Measurements from ENCODE around the gene THSD4. TPM values are rescaled to one million over a fixed set of nuclear protein-coding genes. Genes with fewer than 3 reads are reported as not detected.

The THSD4 gene
- total RNA-seq, 4 donors from 2014 or later = 16.6 to 25.3 (median 24.1) TPM

DNA sequence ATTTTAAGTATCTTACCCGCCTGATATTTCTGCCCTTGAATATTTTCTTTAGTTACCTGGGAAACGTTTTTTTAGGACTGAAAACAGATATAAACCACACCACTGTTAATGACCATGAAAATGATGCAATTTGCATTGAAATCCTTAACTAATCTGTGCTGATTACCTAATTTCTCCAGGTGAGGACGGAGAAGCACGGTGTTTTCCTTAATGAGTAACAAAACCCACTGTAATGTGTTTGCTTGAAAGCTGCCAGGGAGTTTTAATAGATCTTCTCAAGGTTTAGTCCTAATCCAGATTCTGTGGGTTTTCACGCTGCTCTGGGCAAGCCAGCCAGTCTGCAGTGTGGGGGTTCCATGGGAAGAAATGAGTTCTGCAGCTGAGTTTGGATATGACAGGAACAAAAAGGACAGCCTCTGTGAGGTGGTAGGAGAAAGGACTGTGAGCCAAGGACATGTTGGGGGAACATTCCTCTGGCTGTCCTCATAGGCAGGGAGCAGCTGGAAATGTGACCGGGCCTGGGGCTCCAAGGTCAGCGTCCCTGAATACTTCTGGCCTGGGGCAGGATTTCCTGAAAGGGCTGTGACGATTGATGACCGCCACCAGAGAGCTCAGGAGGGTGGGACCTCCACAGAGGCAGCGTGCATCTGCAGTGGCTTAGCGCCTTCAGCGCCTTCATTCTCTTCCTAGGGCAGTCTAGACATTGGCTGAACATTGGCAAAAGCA, 18.6 kb downstream of the THSD4 start:
- Histone ChIP-seq H3K27me3 (no peaks in the 10 kb centered on the region), H3K9me3 (no peaks in the 10 kb centered on the region), H3K4me3 (no peak overlapping the region), H3K36me3 (no peaks in the 10 kb centered on the region), H3K4me1 (no peaks in the 10 kb centered on the region), H3K27ac (no peak overlapping the region)
- DNase-seq (ENCODE audit: low spot score in 2 of 2) = no peak
- TF ChIP-seq POLR2A (IDR thresholded peaks at IDR 0.05) (no peak), EP300 (IDR thresholded peaks at IDR 0.05) (no peak), POLR2AphosphoS5 (IDR thresholded peaks at IDR 0.05) (no peak)
- TF ChIP-seq, protein P1, sequence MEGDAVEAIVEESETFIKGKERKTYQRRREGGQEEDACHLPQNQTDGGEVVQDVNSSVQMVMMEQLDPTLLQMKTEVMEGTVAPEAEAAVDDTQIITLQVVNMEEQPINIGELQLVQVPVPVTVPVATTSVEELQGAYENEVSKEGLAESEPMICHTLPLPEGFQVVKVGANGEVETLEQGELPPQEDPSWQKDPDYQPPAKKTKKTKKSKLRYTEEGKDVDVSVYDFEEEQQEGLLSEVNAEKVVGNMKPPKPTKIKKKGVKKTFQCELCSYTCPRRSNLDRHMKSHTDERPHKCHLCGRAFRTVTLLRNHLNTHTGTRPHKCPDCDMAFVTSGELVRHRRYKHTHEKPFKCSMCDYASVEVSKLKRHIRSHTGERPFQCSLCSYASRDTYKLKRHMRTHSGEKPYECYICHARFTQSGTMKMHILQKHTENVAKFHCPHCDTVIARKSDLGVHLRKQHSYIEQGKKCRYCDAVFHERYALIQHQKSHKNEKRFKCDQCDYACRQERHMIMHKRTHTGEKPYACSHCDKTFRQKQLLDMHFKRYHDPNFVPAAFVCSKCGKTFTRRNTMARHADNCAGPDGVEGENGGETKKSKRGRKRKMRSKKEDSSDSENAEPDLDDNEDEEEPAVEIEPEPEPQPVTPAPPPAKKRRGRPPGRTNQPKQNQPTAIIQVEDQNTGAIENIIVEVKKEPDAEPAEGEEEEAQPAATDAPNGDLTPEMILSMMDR (IDR thresholded peaks at IDR 0.05) = no peak
- WGBS = 73% methylated on average over 12 of the region's 12 CpGs

DNA sequence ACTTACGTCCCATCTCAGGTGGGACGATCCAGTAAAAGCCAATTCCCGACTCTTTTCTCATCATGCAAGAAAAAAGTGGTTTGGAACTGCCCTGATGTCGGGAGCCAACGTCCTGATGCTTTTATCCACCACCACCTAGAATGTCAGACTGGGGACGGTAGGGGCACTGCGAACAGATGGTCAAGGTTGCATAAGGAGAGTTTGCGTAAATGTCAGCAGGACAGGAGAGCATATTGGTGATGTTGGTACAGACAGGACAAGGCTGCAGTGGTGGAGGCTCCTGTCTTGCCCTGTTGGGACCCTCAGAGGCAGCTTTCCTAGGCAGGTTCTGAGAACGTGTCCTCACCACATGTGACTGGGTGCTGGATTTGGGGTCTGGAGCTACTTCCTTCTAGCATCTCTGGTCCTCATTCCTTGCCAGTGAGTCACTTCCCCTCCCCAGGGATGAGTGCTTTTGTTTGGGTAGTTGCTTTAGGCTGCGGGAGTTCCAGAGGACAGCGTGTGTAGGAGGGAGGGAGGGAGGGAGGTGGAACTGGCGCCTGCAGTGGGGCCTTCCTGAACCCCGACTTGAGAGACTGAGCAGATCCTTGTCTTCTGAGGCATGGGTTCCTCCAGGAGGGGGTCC, 21.0 kb downstream of the THSD4 start:
- Histone ChIP-seq H3K36me3 (no peaks in the 10 kb centered on the region), H3K4me3 (no peak overlapping the region), H3K9me3 (no peaks in the 10 kb centered on the region), H3K27ac (no peak overlapping the region), H3K4me1 (peaks cover 4% of the 10 kb centered on the region), H3K27me3 (no peaks in the 10 kb centered on the region)
- no peak for DNase-seq (ENCODE audit: low spot score in 2 of 2)
- no peak for TF ChIP-seq EP300 (IDR thresholded peaks at IDR 0.05)
- no peak for TF ChIP-seq POLR2A (IDR thresholded peaks at IDR 0.05)
- no peak for TF ChIP-seq POLR2AphosphoS5 (IDR thresholded peaks at IDR 0.05)
- TF ChIP-seq, protein P1 (IDR thresholded peaks at IDR 0.05) = no peak
- 83% methylated on average over 13 of the region's 13 CpGs for WGBS

DNA sequence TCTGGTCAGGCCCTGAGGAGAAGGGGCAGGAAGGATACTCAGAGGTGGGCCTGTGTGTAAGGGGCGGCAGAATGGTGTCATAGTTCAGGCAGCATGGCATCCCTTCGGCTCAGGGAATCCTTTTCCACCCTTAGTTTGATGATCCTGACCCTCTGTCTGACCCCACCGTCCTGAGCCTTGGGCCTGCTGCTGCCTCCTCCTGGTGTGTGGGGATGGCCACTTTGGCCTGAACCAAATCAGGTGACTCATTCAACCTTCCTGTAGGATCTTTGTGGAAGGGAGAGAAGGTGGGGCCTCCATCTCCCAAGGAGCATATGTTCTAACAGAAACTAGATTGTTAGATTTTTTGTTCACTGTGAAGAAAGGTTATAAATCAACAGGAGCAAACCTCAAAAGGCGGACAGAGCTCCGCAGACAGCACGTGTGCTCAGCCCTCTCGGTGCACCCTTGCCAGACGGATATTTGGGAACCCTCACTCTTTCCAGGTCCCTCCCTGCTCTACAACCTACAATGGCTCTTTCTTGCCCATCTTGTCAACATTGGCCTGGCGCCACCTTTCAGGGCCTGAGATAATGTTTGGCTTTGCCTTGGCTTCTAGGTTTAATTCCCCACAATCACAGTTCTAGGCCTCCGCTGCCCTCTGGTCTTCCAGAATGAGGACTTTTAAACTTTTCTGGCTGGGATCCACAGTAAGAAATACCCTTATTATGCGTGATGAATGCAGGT, 21.7 kb downstream of the THSD4 start:
- Histone ChIP-seq H3K27me3 (no peaks in the 10 kb centered on the region), H3K27ac (no peak overlapping the region), H3K4me3 (no peak overlapping the region), H3K4me1 (peaks cover 4% of the 10 kb centered on the region), H3K36me3 (no peaks in the 10 kb centered on the region), H3K9me3 (no peaks in the 10 kb centered on the region)
- DNase-seq (ENCODE audit: low spot score in 2 of 2) = no peak
- TF ChIP-seq POLR2A (IDR thresholded peaks at IDR 0.05) (no peak), POLR2AphosphoS5 (IDR thresholded peaks at IDR 0.05) (no peak), EP300 (IDR thresholded peaks at IDR 0.05) (no peak)
- TF ChIP-seq, protein P1 (IDR thresholded peaks at IDR 0.05) = no peak
- 83% methylated on average over 11 of the region's 11 CpGs for WGBS

DNA sequence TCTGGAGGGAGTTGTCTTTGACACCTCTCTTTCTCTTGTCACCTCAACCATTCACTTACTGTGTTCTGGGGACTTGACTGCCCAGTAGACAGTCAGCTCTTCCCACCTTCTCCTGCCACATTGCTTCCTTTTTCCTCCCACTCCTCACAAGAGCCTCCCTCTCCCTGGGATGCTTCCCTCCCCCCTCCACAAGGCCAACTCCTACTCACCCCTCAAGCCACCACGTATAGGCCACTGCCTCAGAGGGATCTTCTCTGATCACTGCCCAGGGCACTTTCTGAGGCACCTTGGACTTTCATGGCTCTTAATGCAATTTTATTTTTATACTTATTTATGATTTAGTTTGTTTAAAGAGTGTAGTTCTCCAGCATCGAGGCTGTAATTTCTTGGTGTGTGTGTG, 23.2 kb downstream of the THSD4 start:
- 89% methylated on average over 2 of the region's 2 CpGs for WGBS

More for the DNA sequence above, 23.2 kb downstream of the THSD4 start:
- no peak overlapping the region for H3K27ac ChIP-seq
- no peaks in the 10 kb centered on the region for H3K27me3 ChIP-seq
- no peaks in the 10 kb centered on the region for H3K9me3 ChIP-seq
- no peak overlapping the region for H3K4me3 ChIP-seq
- TF ChIP-seq POLR2A (IDR thresholded peaks at IDR 0.05) (no peak), EP300 (IDR thresholded peaks at IDR 0.05) (no peak), POLR2AphosphoS5 (IDR thresholded peaks at IDR 0.05) (no peak)
- TF ChIP-seq, protein P1 (IDR thresholded peaks at IDR 0.05) = no peak
- no peak for DNase-seq (ENCODE audit: low spot score in 2 of 2)
- no peaks in the 10 kb centered on the region for H3K36me3 ChIP-seq
- peaks cover 9% of the 10 kb centered on the region for H3K4me1 ChIP-seq

Data from suprapubic skin (tissue), 4 donors.